Ureter (tissue), 1 donor: ENCODE measurements around the gene EYA4. TPM values are rescaled to one million over a fixed set of nuclear protein-coding genes. Genes with fewer than 3 reads are reported as not detected.

Experiments used
- DNase-seq: peaks from one replicate; pipeline ENCODE4 v3.0.0-alpha.2; 2020; ENCODE audit warnings: low spot score
- total RNA-seq: library from RNA; stranded (reverse); gene quantifications from one replicate; pipeline ENCODE4 v1.2.4, GENCODE V29; 2023
- donor health status: DM: yes; HTN: yes; CAD: no.

Gene EYA4
- total RNA-seq, 1 donor from 2014 or later, result 4.1 TPM

- DNase-seq, result no peak
These were observed 336.7 kb downstream of the EYA4 start for GRCh38 chr6:133577851-133578250.
